Activated naive CD4-positive, alpha-beta T cell treated with anti-CD3 and anti-CD28 coated beads for 36 hours (primary cell): ENCODE results near the gene FBXO21. TPM values are rescaled to one million over a fixed set of nuclear protein-coding genes. Genes with fewer than 3 reads are reported as not detected.
"Not testable (repeated sequence)": the region's sequence is repeated elsewhere in the genome, so short reads cannot be mapped to it uniquely, and the experiment has no call there.

Experiments used
- CTCF ChIA-PET: fragments of 350-600 bp; sonication (Branson Sonifier 250); formaldehyde crosslinking; loops from one replicate; lab custom pipeline; 2021; ENCODE audit warnings: antibody characterized with exemption; lab: Charles Lee
- DNase-seq: peaks from one replicate; pipeline ENCODE4 v3.0.0-alpha.2; 2020
- H3K27ac Mint-ChIP-seq: one replicate; pipeline ENCODE4 v1.8.0; 2021; ENCODE audit warnings: mild to moderate bottlenecking, mixed read lengths
- H3K27me3 Mint-ChIP-seq: one replicate; pipeline ENCODE4 v1.8.0; 2021; ENCODE audit warnings: low read depth, mixed read lengths
- H3K36me3 Mint-ChIP-seq: one replicate; pipeline ENCODE4 v1.8.0; 2021; ENCODE audit warnings: low read depth, mixed read lengths
- H3K4me1 Mint-ChIP-seq: one replicate; pipeline ENCODE4 v1.8.0; 2021; ENCODE audit warnings: low read depth, mixed read lengths
- H3K4me3 Mint-ChIP-seq: one replicate; pipeline ENCODE4 v1.8.0; 2021; ENCODE audit warnings: mild to moderate bottlenecking, moderate library complexity, mixed read lengths
- H3K9me3 Mint-ChIP-seq: one replicate; pipeline ENCODE4 v1.8.0; 2021; ENCODE audit warnings: mixed read lengths
- intact Hi-C: fragments of 100-400 bp; cut with micrococcal nuclease; formaldehyde crosslinking; loops from one replicate; pipeline ENCODE4 v1.15.1; 2023
- total RNA-seq, 2 experiments: library from RNA; stranded (reverse); gene quantifications; one replicate each; pipeline ENCODE4 v1.2.3, GENCODE V29; 2021

FBXO21 gene
- total RNA-seq, 2 experiments from 2014 or later: 18.2 to 19.7 TPM

- intact Hi-C loops: no loop called here
- Mint-ChIP-seq H3K27ac (no peak overlapping the region), H3K4me1 (peaks cover 10% of the 10 kb centered on the region)
Measured at GRCh38 chr12:117098024-117098360, 92.3 kb downstream of the FBXO21 start.

GRCh38 chr12:117097159-117097558, 93.1 kb downstream of the FBXO21 start:
- Mint-ChIP-seq H3K27me3 (peaks cover 31% of the 10 kb centered on the region), H3K27ac (no peak overlapping the region), H3K4me1 (peaks cover 10% of the 10 kb centered on the region), H3K4me3 (no peak overlapping the region), H3K9me3 (no peaks in the 10 kb centered on the region), H3K36me3 (no peaks in the 10 kb centered on the region)
- DNase-seq: no peak
- intact Hi-C loops: no loop called here
- CTCF ChIA-PET: interaction anchor here (0.8 kb wide), 1 partner anchor 9 kb away, joined by 3 read pairs; no protein-coding TSS in a partner anchor

More at GRCh38 chr12:117098024-117098360, 92.3 kb downstream of the FBXO21 start:
- Mint-ChIP-seq H3K36me3 (no peaks in the 10 kb centered on the region), H3K27me3 (peaks cover 31% of the 10 kb centered on the region), H3K4me3 (peak overlapping the region; percentile 67), H3K9me3 (no peaks in the 10 kb centered on the region)
- DNase-seq: no peak
- CTCF ChIA-PET: interaction anchor here (0.5 kb wide), 1 partner anchor 22 kb away, joined by 4 read pairs; no protein-coding TSS in a partner anchor

GRCh38 chr12:117096501-117097042, 93.7 kb downstream of the FBXO21 start:
- H3K36me3 Mint-ChIP-seq: no peaks in the 10 kb centered on the region
- no peaks in the 10 kb centered on the region for H3K9me3 Mint-ChIP-seq
- no peak overlapping the region for H3K27ac Mint-ChIP-seq
- DNase-seq: no peak
- CTCF ChIA-PET: interaction anchor here (0.6 to 0.8 kb wide), 2 partner anchors 10 to 333 kb away, joined by 3 read pairs; no protein-coding TSS in a partner anchor
- H3K4me3 Mint-ChIP-seq: no peak overlapping the region
- peaks cover 27% of the 10 kb centered on the region for H3K27me3 Mint-ChIP-seq
- intact Hi-C loops: no loop called here
- peaks cover 10% of the 10 kb centered on the region for H3K4me1 Mint-ChIP-seq

GRCh38 chr12:117095191-117095590, 95.1 kb downstream of the FBXO21 start:
- H3K9me3 Mint-ChIP-seq, CTCF ChIA-PET, H3K36me3 Mint-ChIP-seq, H3K4me3 Mint-ChIP-seq, H3K27ac Mint-ChIP-seq, DNase-seq, intact Hi-C loops, H3K4me1 Mint-ChIP-seq: not testable (repeated sequence)
- peaks cover 21% of the 10 kb centered on the region for H3K27me3 Mint-ChIP-seq

GRCh38 chr12:117093918-117094630, 96.2 kb downstream of the FBXO21 start:
- Mint-ChIP-seq H3K36me3 (peaks cover 4% of the 10 kb centered on the region), H3K27ac (no peak overlapping the region), H3K4me3 (no peak overlapping the region), H3K27me3 (peaks cover 21% of the 10 kb centered on the region), H3K9me3 (peaks cover 5% of the 10 kb centered on the region), H3K4me1 (peaks cover 5% of the 10 kb centered on the region)
- intact Hi-C loops: no loop called here
- DNase-seq: no peak
- CTCF ChIA-PET: no interaction called here

- Mint-ChIP-seq H3K9me3 (peaks cover 5% of the 10 kb centered on the region), H3K27me3 (peaks cover 21% of the 10 kb centered on the region), H3K27ac (no peak overlapping the region), H3K4me3 (no peak overlapping the region), H3K4me1 (peaks cover 5% of the 10 kb centered on the region), H3K36me3 (peaks cover 4% of the 10 kb centered on the region)
- DNase-seq: no peak
- intact Hi-C loops: no loop called here
- CTCF ChIA-PET: interaction anchor here (0.6 kb wide), 1 partner anchor 553 kb away, joined by 4 read pairs; no protein-coding TSS in a partner anchor
Measured at GRCh38 chr12:117093431-117093830, 96.8 kb downstream of the FBXO21 start.

- H3K4me1 Mint-ChIP-seq: peaks cover 3% of the 10 kb centered on the region
- H3K9me3 Mint-ChIP-seq: peaks cover 5% of the 10 kb centered on the region
- CTCF ChIA-PET: interaction anchor here (0.6 kb wide), 1 partner anchor 553 kb away, joined by 4 read pairs; no protein-coding TSS in a partner anchor
- intact Hi-C loops: no loop called here
- no peak overlapping the region for H3K4me3 Mint-ChIP-seq
- H3K27me3 Mint-ChIP-seq: peaks cover 17% of the 10 kb centered on the region
- peaks cover 4% of the 10 kb centered on the region for H3K36me3 Mint-ChIP-seq
- H3K27ac Mint-ChIP-seq: no peak overlapping the region
- DNase-seq: no peak
Measured at GRCh38 chr12:117092886-117093285, 97.4 kb downstream of the FBXO21 start.

GRCh38 chr12:117092511-117092780, 97.8 kb downstream of the FBXO21 start:
- DNase-seq: no peak
- CTCF ChIA-PET: no interaction called here
- Mint-ChIP-seq H3K4me1 (peaks cover 2% of the 10 kb centered on the region), H3K27me3 (peaks cover 13% of the 10 kb centered on the region), H3K36me3 (peaks cover 4% of the 10 kb centered on the region), H3K9me3 (peaks cover 5% of the 10 kb centered on the region), H3K4me3 (no peak overlapping the region), H3K27ac (no peak overlapping the region)
- intact Hi-C loops: no loop called here

Other genes with a start within 250 kb of the FBXO21 start
- 10 to 100 TPM; 13.4 to 14.7 TPM for gene TESC, start 91.1 kb downstream of the FBXO21 start, total RNA-seq
- gene NOS1, start 171.2 kb upstream of the FBXO21 start, total RNA-seq: under 1 TPM in 1 of 2 experiments, not detected in 1; 0.02 TPM